MM.1S (cell line): Measurements from ENCODE around the gene ST6GAL1.

Experiments used
- EZH2 ChIP-seq: fragments of 300-600 bp; sonication (generic); optimal IDR thresholded peaks from 2 replicates; pipeline ENCODE3; 2017; ENCODE audit warnings: low read depth, mild to moderate bottlenecking, antibody characterized with exemption, low read length, mixed read lengths
- EZH2phosphoT487 ChIP-seq: fragments of 300-600 bp; sonication (generic); IDR thresholded peaks from 2 replicates; pipeline ENCODE4 v1.6.1; 2018; ENCODE audit warnings: antibody characterized with exemption, low read length
- TF ChIP-seq, protein P1 (sequence below): fragments of 300-600 bp; sonication (generic); IDR thresholded peaks from 2 replicates; pipeline ENCODE4 v1.5.1; 2016; ENCODE audit warnings: antibody characterized with exemption, low read length, mixed read lengths

DNA sequence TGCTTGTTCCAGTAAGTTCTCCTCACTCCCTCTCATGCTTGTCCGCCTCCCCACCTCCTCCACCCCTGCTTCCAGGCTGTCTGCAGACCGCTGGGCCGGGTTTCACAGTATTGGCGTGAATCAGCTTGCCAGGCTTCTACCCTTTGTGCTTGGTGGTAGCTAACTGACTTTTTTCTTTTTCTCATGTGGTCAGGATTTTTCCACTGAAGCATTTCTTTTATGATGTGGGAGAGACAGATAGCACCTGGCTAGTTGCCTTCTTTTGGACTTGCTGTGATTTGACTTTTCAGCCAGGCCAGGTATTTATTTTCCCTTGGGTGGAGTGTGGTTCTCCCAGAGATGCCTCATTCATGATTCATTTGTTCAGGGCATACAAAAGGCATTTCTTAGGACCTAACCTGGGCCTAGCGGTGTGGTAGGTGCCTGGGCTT is 60.6 kb downstream of the ST6GAL1 start:
- TF ChIP-seq, protein P1, sequence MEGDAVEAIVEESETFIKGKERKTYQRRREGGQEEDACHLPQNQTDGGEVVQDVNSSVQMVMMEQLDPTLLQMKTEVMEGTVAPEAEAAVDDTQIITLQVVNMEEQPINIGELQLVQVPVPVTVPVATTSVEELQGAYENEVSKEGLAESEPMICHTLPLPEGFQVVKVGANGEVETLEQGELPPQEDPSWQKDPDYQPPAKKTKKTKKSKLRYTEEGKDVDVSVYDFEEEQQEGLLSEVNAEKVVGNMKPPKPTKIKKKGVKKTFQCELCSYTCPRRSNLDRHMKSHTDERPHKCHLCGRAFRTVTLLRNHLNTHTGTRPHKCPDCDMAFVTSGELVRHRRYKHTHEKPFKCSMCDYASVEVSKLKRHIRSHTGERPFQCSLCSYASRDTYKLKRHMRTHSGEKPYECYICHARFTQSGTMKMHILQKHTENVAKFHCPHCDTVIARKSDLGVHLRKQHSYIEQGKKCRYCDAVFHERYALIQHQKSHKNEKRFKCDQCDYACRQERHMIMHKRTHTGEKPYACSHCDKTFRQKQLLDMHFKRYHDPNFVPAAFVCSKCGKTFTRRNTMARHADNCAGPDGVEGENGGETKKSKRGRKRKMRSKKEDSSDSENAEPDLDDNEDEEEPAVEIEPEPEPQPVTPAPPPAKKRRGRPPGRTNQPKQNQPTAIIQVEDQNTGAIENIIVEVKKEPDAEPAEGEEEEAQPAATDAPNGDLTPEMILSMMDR = no peak
- TF ChIP-seq EZH2phosphoT487 = no peak
- TF ChIP-seq EZH2 = no peak
